GM19463 (cell line): ENCODE results near the gene ABO.
"Not testable (repeated sequence)": the region's sequence is repeated elsewhere in the genome, so short reads cannot be mapped to it uniquely, and the experiment has no call there.

Source experiments
- ATAC-seq: cut with Tn5 transposase; IDR thresholded peaks from one replicate; pipeline ENCODE4 v1.9.1; 2021; ENCODE audit warnings: mild to moderate bottlenecking, moderate library complexity; ENCODE audit not compliant: unreplicated experiment

ABO gene

DNA sequence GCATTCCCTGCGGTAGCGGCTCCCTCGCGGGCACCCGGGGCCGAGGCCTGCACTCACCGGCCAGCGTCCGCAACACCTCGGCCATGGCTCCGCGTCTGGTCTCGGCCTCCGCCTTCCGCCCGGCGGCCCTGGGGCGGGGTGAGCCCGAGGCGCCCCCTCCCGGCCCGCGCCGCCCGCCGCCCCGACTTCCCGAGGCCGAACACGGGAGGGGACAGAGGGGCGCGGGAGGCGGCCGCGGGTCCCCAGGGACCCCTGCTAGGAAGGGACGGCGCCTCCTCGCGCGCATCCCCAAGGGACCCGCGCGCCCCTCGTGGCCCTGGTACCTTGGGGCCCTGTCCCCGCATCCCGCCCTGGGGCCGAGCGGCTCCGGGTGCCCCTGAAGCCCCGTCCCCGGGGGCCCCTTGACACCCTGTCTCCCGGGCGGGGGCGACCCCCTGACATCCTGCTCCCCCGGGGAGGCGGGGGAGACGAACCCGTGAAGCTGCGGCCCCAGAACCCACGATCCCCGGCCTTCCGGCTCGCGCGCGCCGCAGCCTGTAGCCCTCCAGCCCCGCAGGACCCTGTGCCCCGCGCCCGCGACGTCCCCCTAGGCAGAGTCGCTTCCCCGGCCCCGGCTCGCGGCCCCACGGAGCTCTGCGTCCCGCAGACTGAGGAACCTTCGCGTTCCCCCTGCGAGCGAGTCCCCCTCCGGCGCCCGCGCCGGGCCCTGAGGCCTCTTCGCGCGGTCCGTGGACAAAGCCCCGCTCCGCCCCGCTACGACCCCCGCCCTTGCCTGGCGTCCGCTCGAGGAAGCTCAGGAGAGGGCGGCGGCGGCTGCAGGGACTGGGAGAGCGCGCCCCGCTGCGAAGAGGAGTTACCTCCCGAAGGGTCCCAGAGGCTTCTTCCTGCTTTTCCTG, at the start of gene ABO:
ABO (minus strand) TSS at position 97 of the 896 bp plus-strand sequence.
- no peak for ATAC-seq

DNA sequence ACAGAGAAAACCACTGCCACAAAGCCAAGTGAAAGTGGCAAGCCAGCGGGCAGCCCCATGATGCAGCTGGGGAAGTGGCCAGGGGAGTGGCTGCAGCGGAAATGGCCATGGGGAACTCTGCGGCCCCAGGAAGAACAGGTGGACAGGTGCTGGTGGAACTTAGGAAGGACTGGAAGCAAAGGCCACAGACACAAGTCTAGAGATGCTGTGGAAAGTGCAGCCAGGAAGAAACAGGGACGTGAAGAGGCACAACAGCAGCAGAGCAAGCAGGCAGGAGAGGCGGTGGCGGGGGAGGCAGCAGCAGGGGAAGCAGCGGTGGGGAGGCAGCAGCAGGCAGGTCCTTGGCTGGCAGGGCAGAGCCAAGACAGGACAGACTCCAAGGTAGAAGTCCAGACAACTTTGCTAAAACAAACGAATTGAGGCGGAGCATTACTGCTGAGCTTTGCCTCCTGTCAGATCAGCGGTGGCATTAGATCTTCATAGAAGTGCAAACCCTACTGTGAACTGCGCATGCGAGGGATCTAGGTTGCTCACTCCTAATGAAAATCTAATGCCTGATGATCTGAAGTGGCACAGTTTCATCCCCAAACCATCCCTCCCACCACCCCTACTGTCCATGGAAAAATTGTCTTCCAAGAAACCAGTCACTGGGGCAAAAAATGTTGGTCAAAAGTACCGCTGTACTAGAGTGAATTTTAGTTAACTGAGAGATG, 49.1 kb upstream of the ABO start:
- no peak for ATAC-seq

- no peak for ATAC-seq
Measured at GRCh38 chr9:133323211-133323610, 48.2 kb upstream of the ABO start.

- ATAC-seq = no peak
Measured at GRCh38 chr9:133322701-133323100, 47.7 kb upstream of the ABO start.

DNA sequence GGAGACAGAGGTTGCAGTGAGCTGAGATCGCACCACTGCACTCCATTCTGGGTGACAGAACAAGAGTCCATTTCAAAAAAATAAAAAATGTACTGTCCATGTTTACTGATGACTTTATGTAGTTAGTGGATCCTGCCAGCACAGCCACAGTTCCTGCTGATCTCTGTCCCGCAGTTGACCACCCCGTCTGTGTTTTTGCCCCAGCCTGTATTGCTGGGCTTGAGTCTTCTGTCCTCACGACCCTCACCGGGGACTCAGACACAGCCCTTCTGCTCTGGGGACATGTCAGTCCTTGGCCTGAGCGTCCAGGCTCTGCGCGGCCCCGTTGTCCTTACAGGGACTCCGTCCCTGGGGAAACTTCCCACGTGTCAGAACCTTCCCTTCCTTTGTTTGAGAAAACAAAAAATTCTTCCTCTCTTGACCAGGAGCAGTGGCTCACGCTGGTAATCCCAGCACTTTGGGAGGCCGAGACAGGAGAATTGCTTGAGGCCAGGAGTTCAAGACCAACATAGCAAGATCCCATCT, 46.5 kb upstream of the ABO start:
- ATAC-seq = no peak

DNA sequence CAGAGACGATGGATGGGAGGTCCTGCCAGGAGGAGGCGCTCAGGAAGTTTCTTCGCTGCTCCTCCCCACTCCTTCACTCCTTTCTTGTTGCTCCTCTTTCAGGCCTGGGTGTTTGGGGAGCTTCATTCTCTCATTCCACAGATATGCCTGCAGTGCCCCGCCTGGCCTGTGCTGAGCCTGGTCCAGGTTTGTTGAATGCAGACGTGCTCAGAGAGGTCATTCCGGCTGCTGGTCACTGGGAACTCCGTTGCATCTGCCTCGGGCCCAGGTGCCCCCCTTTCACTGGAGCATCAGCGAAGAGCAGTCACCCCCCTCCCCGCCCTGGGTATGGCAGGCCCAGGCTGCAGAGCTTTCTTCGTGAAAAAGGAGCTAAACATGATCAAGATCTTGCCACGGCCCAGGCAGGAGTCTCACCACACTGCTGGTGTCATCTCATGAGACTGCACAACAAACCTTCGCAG, 45.5 kb upstream of the ABO start:
- no peak for ATAC-seq

- ATAC-seq = not testable (repeated sequence)
Measured at GRCh38 chr9:133317551-133317950, 42.5 kb upstream of the ABO start.

DNA sequence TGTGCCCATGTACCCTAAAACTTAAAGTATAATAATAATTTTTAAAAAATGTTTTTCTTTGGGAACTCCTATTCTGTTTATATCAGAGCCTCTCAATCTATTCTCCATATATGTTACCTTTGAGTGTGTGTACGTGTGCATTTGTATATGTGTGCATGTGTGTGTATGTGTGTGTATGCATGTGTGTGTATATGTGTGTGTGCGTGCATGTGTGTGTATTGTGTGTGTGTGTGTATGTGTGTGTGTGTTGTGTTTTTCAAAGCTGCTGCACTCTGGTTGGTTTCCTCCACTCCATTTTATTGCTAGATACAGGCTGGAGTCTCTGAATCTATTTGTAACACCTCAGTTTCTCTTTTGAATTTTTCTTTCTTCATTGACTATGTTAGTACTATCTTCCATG, 41.0 kb upstream of the ABO start:
- no peak for ATAC-seq

- no peak for ATAC-seq
Measured at GRCh38 chr9:133309608-133310007, 34.6 kb upstream of the ABO start.

GRCh38 chr9:133307301-133307700, 32.3 kb upstream of the ABO start:
- no peak for ATAC-seq

GRCh38 chr9:133306242-133307204, 31.5 kb upstream of the ABO start:
- no peak for ATAC-seq

DNA sequence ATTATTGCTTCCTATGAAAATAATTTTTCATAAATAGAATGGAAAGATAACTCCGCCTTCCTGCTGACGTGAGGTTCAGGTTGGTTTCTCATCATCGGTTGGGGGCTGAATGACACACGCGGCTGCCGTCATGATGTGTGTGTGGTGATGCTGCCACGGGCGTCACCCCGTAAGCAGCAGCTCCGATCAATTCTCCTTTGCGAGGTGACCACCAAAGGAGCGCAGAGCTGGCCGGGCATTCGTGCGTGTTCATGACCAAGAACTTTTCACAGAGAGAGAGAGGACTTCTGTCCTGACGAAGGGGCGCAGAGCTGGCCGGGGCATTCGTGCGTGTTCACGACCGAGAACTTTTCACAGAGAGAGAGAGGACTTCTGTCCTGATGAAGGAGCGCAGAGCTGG, 30.7 kb upstream of the ABO start:
- ATAC-seq = no peak

GRCh38 chr9:133304477-133305377, 29.7 kb upstream of the ABO start:
- no peak for ATAC-seq

- ATAC-seq = no peak
Measured at GRCh38 chr9:133304158-133304470, 29.1 kb upstream of the ABO start.

- ATAC-seq = no peak
Measured at GRCh38 chr9:133303266-133304157, 28.5 kb upstream of the ABO start.

DNA sequence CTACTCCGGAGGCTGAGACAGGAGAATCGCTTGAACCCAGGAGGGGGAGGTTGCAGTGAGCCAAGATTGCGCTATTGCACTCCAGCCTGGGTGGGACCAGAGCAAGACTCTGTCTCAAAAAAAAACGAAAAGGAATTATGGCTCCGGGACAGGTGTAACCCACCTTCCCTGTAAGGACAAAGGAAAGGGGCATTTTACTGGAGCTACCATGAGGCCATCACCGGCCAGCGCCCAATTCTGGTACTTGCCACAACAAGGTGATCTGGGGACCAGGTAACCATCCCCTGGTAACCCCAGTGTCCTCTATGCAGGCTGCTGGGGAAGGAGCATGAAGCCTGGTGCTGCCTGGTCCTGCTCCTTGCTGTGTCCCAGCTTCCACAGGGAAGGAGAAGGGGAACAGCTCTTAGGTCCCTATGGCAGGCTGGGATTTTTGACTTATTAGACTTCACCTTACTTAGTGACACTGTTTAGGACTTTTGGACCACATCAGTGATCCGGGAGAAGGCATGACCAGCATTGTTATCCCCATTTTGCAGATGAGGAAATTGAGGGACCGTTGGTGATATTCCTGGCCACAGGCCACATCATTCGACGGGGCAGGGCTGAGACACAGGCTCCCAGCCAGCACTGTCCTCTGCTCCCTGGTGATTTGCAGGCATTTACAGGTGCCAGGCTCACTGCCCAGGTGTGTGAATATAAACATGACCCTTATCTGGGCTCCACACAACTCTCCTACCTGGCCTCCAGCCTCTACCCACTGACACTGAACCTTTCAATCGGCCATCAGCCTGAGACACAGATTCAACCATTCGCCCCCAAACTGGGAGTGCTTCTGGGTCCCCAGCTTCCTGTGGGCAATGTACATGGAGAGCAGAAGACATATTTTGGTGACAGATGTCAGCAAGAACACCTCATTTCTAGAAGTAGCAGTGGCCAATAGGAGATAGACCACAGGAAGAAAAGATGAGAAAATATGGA, 26.5 kb upstream of the ABO start:
- no peak for ATAC-seq

DNA sequence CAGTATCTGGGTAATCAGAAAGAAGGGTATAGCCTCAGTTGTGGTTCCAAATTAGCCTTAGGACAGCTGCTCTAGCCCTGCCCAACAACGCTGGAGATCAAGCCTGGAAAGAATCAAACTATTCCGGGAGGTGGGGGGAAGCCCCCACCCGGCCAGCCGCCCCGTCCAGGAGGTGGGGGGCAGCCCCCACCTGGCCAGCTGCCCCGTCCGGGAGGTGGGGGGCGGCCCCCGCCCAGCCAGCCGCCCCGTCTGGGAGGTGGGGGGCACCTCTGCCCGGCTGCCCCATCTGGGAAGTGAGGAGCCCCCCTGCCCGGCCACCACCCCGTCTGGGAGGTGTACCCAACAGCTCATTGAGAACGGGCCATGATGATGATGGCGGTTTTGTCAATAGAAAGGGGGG, 25.0 kb upstream of the ABO start:
- ATAC-seq = not testable (repeated sequence)

- no peak for ATAC-seq
Measured at GRCh38 chr9:133294257-133294656, 19.3 kb upstream of the ABO start.
